Ishikawa (cell line): ENCODE measurements around the gene GJB6.

Source experiments
- CEBPB ChIP-seq: IDR thresholded peaks from 2 replicates; pipeline ENCODE4 v1.6.1; 2012
- CREB1 ChIP-seq: IDR thresholded peaks from 2 replicates; pipeline ENCODE4 v1.6.1; 2012; ENCODE audit warnings: low read depth
- EGR1 ChIP-seq: IDR thresholded peaks from 2 replicates; pipeline ENCODE4 v1.6.1; 2012
- EP300 ChIP-seq: IDR thresholded peaks from 2 replicates; pipeline ENCODE4 v1.6.1; 2012; ENCODE audit warnings: borderline replicate concordance
- FOXM1 ChIP-seq: IDR thresholded peaks from 2 replicates; pipeline ENCODE4 v1.6.1; 2012; ENCODE audit warnings: low read depth, borderline replicate concordance
- MAX ChIP-seq: IDR thresholded peaks from 2 replicates; pipeline ENCODE4 v1.6.1; 2012
- NFIC ChIP-seq: IDR thresholded peaks from 2 replicates; pipeline ENCODE4 v1.6.1; 2012
- RAD21 ChIP-seq: IDR thresholded peaks from 2 replicates; pipeline ENCODE4 v1.6.1; 2012; ENCODE audit warnings: low read depth
- REST ChIP-seq: IDR thresholded peaks from 2 replicates; pipeline ENCODE4 v1.6.1; 2012; ENCODE audit warnings: low read depth, mild to moderate bottlenecking
- TAF1 ChIP-seq: IDR thresholded peaks from 2 replicates; pipeline ENCODE4 v1.6.1; 2012; ENCODE audit warnings: low read depth, mild to moderate bottlenecking
- TCF12 ChIP-seq: IDR thresholded peaks from 2 replicates; pipeline ENCODE4 v1.6.1; 2012; ENCODE audit warnings: low read depth
- TEAD4 ChIP-seq: IDR thresholded peaks from 2 replicates; pipeline ENCODE4 v1.6.1; 2012
- YY1 ChIP-seq: IDR thresholded peaks from 2 replicates; pipeline ENCODE4 v1.6.1; 2012; ENCODE audit warnings: low read depth
- ZBTB7A ChIP-seq: IDR thresholded peaks from 2 replicates; pipeline ENCODE4 v1.6.1; 2012; ENCODE audit warnings: low read depth
- TF ChIP-seq, protein P1 (sequence below): IDR thresholded peaks from 2 replicates; pipeline ENCODE4 v1.6.1; 2012

The GJB6 gene

GRCh38 chr13:20206698-20207235, 25.4 kb downstream of the GJB6 start:
- no peak for TF ChIP-seq TCF12

DNA sequence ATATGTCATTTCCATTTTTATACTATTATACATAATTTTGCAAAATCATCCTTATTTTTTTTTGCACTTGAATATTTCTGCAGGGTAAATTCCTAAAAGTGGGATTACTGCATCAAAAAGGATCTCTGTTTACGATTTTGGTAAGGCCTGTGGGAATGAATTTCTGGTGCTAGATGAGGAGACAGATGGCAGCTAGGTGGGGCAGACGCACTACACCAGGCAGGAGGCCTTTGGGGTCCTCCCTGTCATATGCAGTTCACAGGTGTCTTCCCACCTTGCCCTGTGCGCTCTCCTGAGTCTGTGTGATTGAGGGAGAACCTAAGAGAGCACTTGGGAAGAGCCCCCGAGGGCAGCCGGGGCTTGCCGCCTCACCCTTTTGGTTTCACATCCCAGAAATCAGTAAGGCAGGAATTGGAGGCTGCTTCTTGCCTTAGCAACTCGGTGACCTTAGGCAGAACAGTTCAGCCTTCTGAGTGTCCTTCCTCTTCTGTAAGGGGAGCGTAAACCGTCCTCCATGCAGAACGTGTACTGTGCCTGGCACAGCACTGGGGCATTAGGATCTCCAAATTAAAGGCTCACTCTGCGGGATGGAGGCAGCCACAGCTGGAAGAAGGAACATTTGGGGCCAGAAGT, 25.9 kb downstream of the GJB6 start:
- no peak for TF ChIP-seq TCF12
- no peak for TF ChIP-seq EP300
- TF ChIP-seq MAX, result no peak
- no peak for TF ChIP-seq TAF1
- no peak for TF ChIP-seq NFIC
- no peak for TF ChIP-seq TEAD4
- TF ChIP-seq REST, result no peak
- TF ChIP-seq, protein P1, sequence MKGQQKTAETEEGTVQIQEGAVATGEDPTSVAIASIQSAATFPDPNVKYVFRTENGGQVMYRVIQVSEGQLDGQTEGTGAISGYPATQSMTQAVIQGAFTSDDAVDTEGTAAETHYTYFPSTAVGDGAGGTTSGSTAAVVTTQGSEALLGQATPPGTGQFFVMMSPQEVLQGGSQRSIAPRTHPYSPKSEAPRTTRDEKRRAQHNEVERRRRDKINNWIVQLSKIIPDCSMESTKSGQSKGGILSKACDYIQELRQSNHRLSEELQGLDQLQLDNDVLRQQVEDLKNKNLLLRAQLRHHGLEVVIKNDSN, result no peak
- TF ChIP-seq RAD21, result no peak
- no peak for TF ChIP-seq FOXM1
- TF ChIP-seq YY1, result no peak
- no peak for TF ChIP-seq CEBPB
- no peak for TF ChIP-seq EGR1
- TF ChIP-seq CREB1, result no peak
- no peak for TF ChIP-seq ZBTB7A

DNA sequence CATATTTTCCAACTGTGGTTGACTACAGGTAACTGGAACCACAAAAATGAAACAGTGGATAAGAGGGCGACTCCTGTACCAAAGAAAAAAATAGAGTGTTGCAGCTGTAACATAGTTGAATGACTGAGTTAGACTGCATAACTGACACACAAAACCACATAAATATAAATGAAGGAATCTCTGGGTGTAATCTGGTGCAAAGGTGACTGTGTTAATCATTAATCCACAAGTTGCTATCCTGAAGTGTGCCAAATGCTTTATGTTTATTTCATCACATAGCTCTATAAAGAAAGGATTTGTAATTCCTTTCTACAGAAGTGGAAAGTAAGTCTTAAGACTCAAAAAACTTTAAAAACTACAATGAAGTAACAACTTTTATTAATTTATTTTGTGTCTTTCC, 33.3 kb downstream of the GJB6 start:
- TF ChIP-seq EGR1 (no peak), TAF1 (no peak), REST (no peak), EP300 (no peak), TEAD4 (no peak), YY1 (no peak), CREB1 (no peak), TCF12 (no peak), CEBPB (no peak)
- TF ChIP-seq, protein P1, result no peak

GRCh38 chr13:20197361-20197834, 34.7 kb downstream of the GJB6 start:
- TF ChIP-seq ZBTB7A (no peak), NFIC (no peak), TCF12 (no peak), TAF1 (no peak), RAD21 (peak; percentile 81)

- no peak for TF ChIP-seq REST
- no peak for TF ChIP-seq TAF1
- TF ChIP-seq MAX, result no peak
- TF ChIP-seq RAD21, result no peak
- no peak for TF ChIP-seq ZBTB7A
- TF ChIP-seq, protein P1, result no peak
- TF ChIP-seq FOXM1, result no peak
- TF ChIP-seq CEBPB, result no peak
- TF ChIP-seq EP300, result no peak
- no peak for TF ChIP-seq TEAD4
- TF ChIP-seq NFIC, result no peak
- no peak for TF ChIP-seq EGR1
- TF ChIP-seq TCF12, result no peak
- TF ChIP-seq CREB1, result no peak
- TF ChIP-seq YY1, result no peak
Measured at GRCh38 chr13:20195801-20196200, 36.3 kb downstream of the GJB6 start.
